MCF 10A (cell line): Measurements from ENCODE around the gene RGS1. TPM values are rescaled to one million over a fixed set of nuclear protein-coding genes. Genes with fewer than 3 reads are reported as not detected.

Source experiments
- BruUV-seq: library from RNA; stranded (reverse); fragments of 400-500 nt; replicated peaks from 2 replicates; lab custom pipeline; 2021; lab: Mats Ljungman, UMichigan
- CTCF ChIA-PET: fragments of 300-600 bp; sonication (Branson Sonifier 250); formaldehyde crosslinking; extraction: SDS; loops from one replicate; lab custom pipeline; 2021; ENCODE audit warnings: antibody characterized with exemption, inconsistent platforms; lab: Yijun Ruan, JAX
- POLR2A ChIA-PET: fragments of 300-600, 350-650 bp; sonication (Branson Sonifier 250); formaldehyde crosslinking; extraction: SDS; loops from one replicate; lab custom pipeline; 2020; ENCODE audit warnings: antibody characterized with exemption, inconsistent platforms; lab: Yijun Ruan, JAX
- DNase-seq: peaks from one replicate; pipeline ENCODE4 v3.0.0-alpha.2; 2018; ENCODE audit not compliant: unreplicated experiment
- H3K27ac Mint-ChIP-seq: one replicate; pipeline ENCODE4 v1.8.0; 2022; ENCODE audit warnings: mild to moderate bottlenecking, low read depth, mixed read lengths; ENCODE audit not compliant: unreplicated experiment
- H3K27me3 Mint-ChIP-seq: one replicate; pipeline ENCODE4 v1.8.0; 2022; ENCODE audit warnings: mixed read lengths; ENCODE audit not compliant: insufficient read depth, unreplicated experiment
- H3K36me3 Mint-ChIP-seq: one replicate; pipeline ENCODE4 v1.8.0; 2022; ENCODE audit warnings: mild to moderate bottlenecking, moderate library complexity, mixed read lengths; ENCODE audit not compliant: insufficient read depth, unreplicated experiment
- H3K4me1 Mint-ChIP-seq: one replicate; pipeline ENCODE4 v1.8.0; 2022; ENCODE audit warnings: mixed read lengths; ENCODE audit not compliant: insufficient read depth, unreplicated experiment
- H3K4me3 Mint-ChIP-seq: one replicate; pipeline ENCODE4 v1.8.0; 2022; ENCODE audit warnings: mild to moderate bottlenecking, moderate library complexity, mixed read lengths; ENCODE audit not compliant: unreplicated experiment
- H3K9me3 Mint-ChIP-seq: one replicate; pipeline ENCODE4 v1.8.0; 2022; ENCODE audit warnings: mixed read lengths; ENCODE audit not compliant: unreplicated experiment
- CTCF ChIP-seq: fragments of 200-600 bp; IDR thresholded peaks from one replicate; pipeline ENCODE4 v1.8.0; 2022; ENCODE audit warnings: antibody characterized with exemption, mild to moderate bottlenecking; ENCODE audit not compliant: unreplicated experiment
- intact Hi-C: fragments of 100-400 bp; cut with micrococcal nuclease; formaldehyde crosslinking; loops from 2 replicates; pipeline ENCODE4 v1.14.1; 2022
- total RNA-seq: library from RNA; stranded (reverse); gene quantifications from 2 replicates; pipeline ENCODE4 v1.2.3, GENCODE V29; 2022

RGS1 gene
- total RNA-seq, 1 experiment from 2014 or later: not detected

- Mint-ChIP-seq H3K27me3 (no peaks in the 10 kb centered on the region), H3K27ac (no peak overlapping the region), H3K9me3 (no peaks in the 10 kb centered on the region), H3K36me3 (no peaks in the 10 kb centered on the region), H3K4me1 (no peaks in the 10 kb centered on the region), H3K4me3 (no peak overlapping the region)
- no TSS peak for BruUV-seq
- DNase-seq: no peak
- CTCF ChIA-PET: interaction anchor here (0.6 to 3.7 kb wide), 15 partner anchors 10 to 1579 kb away, joined by 3 to 98 read pairs (median 4); no protein-coding TSS in a partner anchor
- intact Hi-C loops: loop anchor here (1.0 to 5.0 kb wide), 3 partner anchors 29 to 408 kb away; no protein-coding TSS in a partner anchor
- POLR2A ChIA-PET: interaction anchor here (0.9 to 1.5 kb wide), 2 partner anchors 132 to 135 kb away, joined by 3 read pairs; no protein-coding TSS in a partner anchor
- TF ChIP-seq CTCF: no peak
Observed at GRCh38 chr1:192609110-192610079, 33.8 kb downstream of the RGS1 start.

- BruUV-seq: no TSS peak
- peak; percentile 49 for DNase-seq
- Mint-ChIP-seq H3K36me3 (no peaks in the 10 kb centered on the region), H3K27me3 (no peaks in the 10 kb centered on the region), H3K27ac (no peak overlapping the region), H3K4me3 (no peak overlapping the region), H3K4me1 (no peaks in the 10 kb centered on the region), H3K9me3 (no peaks in the 10 kb centered on the region)
- TF ChIP-seq CTCF: peak; percentile 66
- intact Hi-C loops: loop anchor here (1.0 to 5.0 kb wide), 3 partner anchors 30 to 407 kb away; no protein-coding TSS in a partner anchor
- ChIA-PET POLR2A (interaction anchor here (0.6 to 1.1 kb wide), 3 partner anchors 26 to 137 kb away, joined by 3 to 5 read pairs (median 3); no protein-coding TSS in a partner anchor), CTCF (interaction anchor here (0.7 to 3.1 kb wide), 23 partner anchors 9 to 1338 kb away, joined by 3 to 98 read pairs (median 4); no protein-coding TSS in a partner anchor)
Observed at GRCh38 chr1:192610112-192610889, 34.7 kb downstream of the RGS1 start.

- intact Hi-C loops: no loop called here
- POLR2A ChIA-PET: no interaction called here
- no peak for DNase-seq
- CTCF ChIA-PET: interaction anchor here (0.7 to 2.6 kb wide), 4 partner anchors 138 to 1304 kb away, joined by 3 to 14 read pairs (median 8); no protein-coding TSS in a partner anchor
- Mint-ChIP-seq H3K9me3 (no peaks in the 10 kb centered on the region), H3K36me3 (no peaks in the 10 kb centered on the region), H3K27me3 (no peaks in the 10 kb centered on the region), H3K4me3 (no peak overlapping the region), H3K4me1 (no peaks in the 10 kb centered on the region), H3K27ac (no peak overlapping the region)
- no peak for TF ChIP-seq CTCF
- no TSS peak for BruUV-seq
Observed at GRCh38 chr1:192615055-192615454, 39.5 kb downstream of the RGS1 start.
